OCI-LY7 (cell line): ENCODE data around the gene HNRNPR. TPM values are rescaled to one million over a fixed set of nuclear protein-coding genes. Genes with fewer than 3 reads are reported as not detected.

Experiments used
- BruUV-seq: library from RNA; stranded (reverse); fragments of 400-500 nt; replicated peaks from 2 replicates; lab custom pipeline; 2021; lab: Mats Ljungman, UMichigan
- CTCF ChIA-PET: fragments of 300-600 bp; sonication (Branson Sonifier 250); formaldehyde crosslinking; loops from one replicate; lab custom pipeline; 2022; ENCODE audit warnings: antibody characterized with exemption; ENCODE audit not compliant: unreplicated experiment; lab: Charles Lee
- POLR2A ChIA-PET: fragments of 300-600 bp; sonication (Branson Sonifier 250); formaldehyde crosslinking; loops from one replicate; lab custom pipeline; 2022; ENCODE audit warnings: antibody characterized with exemption; lab: Charles Lee
- DNase-seq: peaks from one replicate; pipeline ENCODE4 v3.0.0-alpha.2; 2015; ENCODE audit warnings: low spot score
- H2AFZ ChIP-seq: fragments of 200-600 bp; sonication (generic), shearing (Covaris generic); 2 replicates; pipeline ENCODE4 v1.6.1; 2014; ENCODE audit warnings: mild to moderate bottlenecking, antibody characterized with exemption, low read length, moderate library complexity
- H3K27ac ChIP-seq: fragments of 200-600 bp; sonication (generic); 2 replicates; pipeline ENCODE4 v1.5.1; 2014; ENCODE audit warnings: mixed run types, low read depth, mild to moderate bottlenecking, moderate library complexity, low read length, inconsistent platforms; ENCODE audit not compliant: poor library complexity, severe bottlenecking
- H3K36me3 ChIP-seq: fragments of 200-600 bp; sonication (generic); 2 replicates; pipeline ENCODE4 v1.6.1; 2014; ENCODE audit warnings: mild to moderate bottlenecking, antibody characterized with exemption, low read length, moderate library complexity, mixed read lengths; ENCODE audit not compliant: insufficient read depth
- H3K4me1 ChIP-seq: fragments of 200-600 bp; sonication (generic); 2 replicates; pipeline ENCODE4 v1.5.1; 2014; ENCODE audit warnings: mild to moderate bottlenecking, low read length; ENCODE audit not compliant: insufficient read depth, poor library complexity, severe bottlenecking
- H3K4me2 ChIP-seq: fragments of 200-600 bp; sonication (generic); 2 replicates; pipeline ENCODE4 v1.6.1; 2014; ENCODE audit warnings: mild to moderate bottlenecking, low read length
- H3K4me3 ChIP-seq: fragments of 200-600 bp; sonication (generic); 2 replicates; pipeline ENCODE4 v1.5.1; 2014; ENCODE audit warnings: mild to moderate bottlenecking, low read depth, low read length; ENCODE audit not compliant: poor library complexity, severe bottlenecking
- H3K79me2 ChIP-seq: fragments of 200-600 bp; sonication (generic); 2 replicates; pipeline ENCODE4 v1.6.1; 2016; ENCODE audit warnings: low read depth, mild to moderate bottlenecking, low read length, moderate library complexity, mixed read lengths; ENCODE audit not compliant: insufficient read depth
- H3K9me2 ChIP-seq: fragments of 200-600 bp; sonication (generic); 2 replicates; pipeline ENCODE4 v1.6.1; 2016; ENCODE audit warnings: mild to moderate bottlenecking, low read length, mixed read lengths; ENCODE audit not compliant: insufficient read depth
- H3K9me3 ChIP-seq: fragments of 200-600 bp; sonication (generic); 2 replicates; pipeline ENCODE4 v1.6.1; 2014; ENCODE audit warnings: mild to moderate bottlenecking, mixed run types, low read length, mixed read lengths
- H4K20me1 ChIP-seq: fragments of 200-600 bp; sonication (generic); 2 replicates; pipeline ENCODE4 v1.6.1; 2014; ENCODE audit warnings: mild to moderate bottlenecking, antibody characterized with exemption, low read length, moderate library complexity, mixed read lengths; ENCODE audit not compliant: insufficient read depth
- EZH2phosphoT487 ChIP-seq: fragments of 200-600 bp; sonication (generic); IDR thresholded peaks from 2 replicates; pipeline ENCODE4 v1.6.1; 2018; ENCODE audit warnings: low read depth, borderline replicate concordance, mild to moderate bottlenecking, mixed run types, antibody characterized with exemption, low read length, moderate library complexity, mixed read lengths
- intact Hi-C: fragments of 100-400 bp; cut with micrococcal nuclease; formaldehyde crosslinking; loops from one replicate; pipeline ENCODE4 v1.10.0; 2022; ENCODE audit not compliant: unreplicated experiment
- total RNA-seq, 2 experiments: library from RNA; depleted of rRNA in 1 of 2; stranded (reverse); fragments of >200 nt in 1 of 2; shearing (Covaris generic) in 1 of 2; gene quantifications; 2 replicates each; pipeline ENCODE4 v1.2.3, GENCODE V29; 2014 to 2022
- TF ChIP-seq, protein P1 (sequence below): fragments of 200-600 bp; sonication (generic); conservative IDR thresholded peaks from 2 replicates; pipeline ENCODE4 v1.5.1; 2014; ENCODE audit warnings: mild to moderate bottlenecking, antibody characterized with exemption, low read length, moderate library complexity, mixed read lengths

HNRNPR gene
- total RNA-seq, 2 experiments from 2014 or later = 193 to 282 TPM

DNA sequence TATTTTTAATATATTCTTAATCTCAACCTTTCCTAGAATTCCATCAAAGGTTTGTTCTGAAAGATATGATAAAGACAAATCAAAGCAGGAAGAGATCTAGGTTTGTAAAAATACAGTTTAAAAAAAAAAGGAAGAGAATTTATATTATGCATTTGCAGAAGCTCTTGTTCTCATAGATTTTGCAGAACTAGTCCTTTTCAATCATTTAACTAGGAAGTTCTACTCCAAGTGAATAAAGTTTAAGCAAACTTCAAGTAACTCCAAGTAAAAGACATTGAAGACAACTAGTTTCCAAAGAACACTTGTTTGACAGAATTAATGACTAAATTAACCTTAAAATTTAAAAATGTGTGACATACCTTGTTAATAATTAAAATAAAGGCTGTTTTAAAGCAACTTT is 55.9 kb downstream of the HNRNPR start:
- CTCF ChIA-PET = no interaction called here
- POLR2A ChIA-PET = no interaction called here

DNA sequence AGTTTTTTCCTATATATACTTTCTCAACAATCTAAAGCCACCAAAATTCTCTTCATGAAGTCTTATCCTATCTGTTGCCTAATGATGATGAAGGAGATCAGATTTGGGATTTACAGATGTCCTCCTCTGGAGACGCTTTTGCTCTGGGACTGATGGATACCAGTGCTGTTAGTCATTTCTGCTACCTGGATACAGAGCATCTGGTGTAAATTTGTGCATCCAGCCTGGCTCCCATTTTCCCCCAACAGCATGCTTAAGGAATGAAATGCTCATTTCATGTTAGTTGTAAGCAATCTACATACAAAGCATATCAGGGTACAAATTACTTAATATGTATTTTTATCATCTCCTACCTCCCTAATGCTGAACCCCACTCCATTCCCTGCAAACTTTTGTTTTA is 57.7 kb downstream of the HNRNPR start:
- Histone ChIP-seq H3K4me1 (no peaks in the 10 kb centered on the region), H3K4me3 (no peak overlapping the region), H3K27ac (no peak overlapping the region), H3K4me2 (no peak overlapping the region), H4K20me1 (no peaks in the 10 kb centered on the region), H3K79me2 (no peaks in the 10 kb centered on the region), H3K9me2 (no peaks in the 10 kb centered on the region), H2AFZ (no peak overlapping the region), H3K9me3 (no peaks in the 10 kb centered on the region), H3K36me3 (peaks cover 85% of the 10 kb centered on the region)
- TF ChIP-seq, protein P1, sequence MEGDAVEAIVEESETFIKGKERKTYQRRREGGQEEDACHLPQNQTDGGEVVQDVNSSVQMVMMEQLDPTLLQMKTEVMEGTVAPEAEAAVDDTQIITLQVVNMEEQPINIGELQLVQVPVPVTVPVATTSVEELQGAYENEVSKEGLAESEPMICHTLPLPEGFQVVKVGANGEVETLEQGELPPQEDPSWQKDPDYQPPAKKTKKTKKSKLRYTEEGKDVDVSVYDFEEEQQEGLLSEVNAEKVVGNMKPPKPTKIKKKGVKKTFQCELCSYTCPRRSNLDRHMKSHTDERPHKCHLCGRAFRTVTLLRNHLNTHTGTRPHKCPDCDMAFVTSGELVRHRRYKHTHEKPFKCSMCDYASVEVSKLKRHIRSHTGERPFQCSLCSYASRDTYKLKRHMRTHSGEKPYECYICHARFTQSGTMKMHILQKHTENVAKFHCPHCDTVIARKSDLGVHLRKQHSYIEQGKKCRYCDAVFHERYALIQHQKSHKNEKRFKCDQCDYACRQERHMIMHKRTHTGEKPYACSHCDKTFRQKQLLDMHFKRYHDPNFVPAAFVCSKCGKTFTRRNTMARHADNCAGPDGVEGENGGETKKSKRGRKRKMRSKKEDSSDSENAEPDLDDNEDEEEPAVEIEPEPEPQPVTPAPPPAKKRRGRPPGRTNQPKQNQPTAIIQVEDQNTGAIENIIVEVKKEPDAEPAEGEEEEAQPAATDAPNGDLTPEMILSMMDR = no peak
- ChIA-PET POLR2A (no interaction called here), CTCF (no interaction called here)
- DNase-seq = no peak
- no TSS peak for BruUV-seq
- intact Hi-C loops = no loop called here

More for the DNA sequence above, 55.9 kb downstream of the HNRNPR start:
- H3K9me3 ChIP-seq = no peaks in the 10 kb centered on the region
- H3K4me2 ChIP-seq = no peak overlapping the region
- no peak overlapping the region for H2AFZ ChIP-seq
- no peaks in the 10 kb centered on the region for H3K4me1 ChIP-seq
- H3K9me2 ChIP-seq = no peaks in the 10 kb centered on the region
- no peak overlapping the region for H3K27ac ChIP-seq
- no peaks in the 10 kb centered on the region; the same call in 1 of the 2 replicates for H4K20me1 ChIP-seq
- no peaks in the 10 kb centered on the region for H3K79me2 ChIP-seq
- no peak for TF ChIP-seq EZH2phosphoT487
- TF ChIP-seq, protein P1 = no peak
- H3K4me3 ChIP-seq = no peak overlapping the region
- BruUV-seq = no TSS peak
- intact Hi-C loops = no loop called here
- H3K36me3 ChIP-seq = peaks cover 79% of the 10 kb centered on the region
- no peak for DNase-seq

DNA sequence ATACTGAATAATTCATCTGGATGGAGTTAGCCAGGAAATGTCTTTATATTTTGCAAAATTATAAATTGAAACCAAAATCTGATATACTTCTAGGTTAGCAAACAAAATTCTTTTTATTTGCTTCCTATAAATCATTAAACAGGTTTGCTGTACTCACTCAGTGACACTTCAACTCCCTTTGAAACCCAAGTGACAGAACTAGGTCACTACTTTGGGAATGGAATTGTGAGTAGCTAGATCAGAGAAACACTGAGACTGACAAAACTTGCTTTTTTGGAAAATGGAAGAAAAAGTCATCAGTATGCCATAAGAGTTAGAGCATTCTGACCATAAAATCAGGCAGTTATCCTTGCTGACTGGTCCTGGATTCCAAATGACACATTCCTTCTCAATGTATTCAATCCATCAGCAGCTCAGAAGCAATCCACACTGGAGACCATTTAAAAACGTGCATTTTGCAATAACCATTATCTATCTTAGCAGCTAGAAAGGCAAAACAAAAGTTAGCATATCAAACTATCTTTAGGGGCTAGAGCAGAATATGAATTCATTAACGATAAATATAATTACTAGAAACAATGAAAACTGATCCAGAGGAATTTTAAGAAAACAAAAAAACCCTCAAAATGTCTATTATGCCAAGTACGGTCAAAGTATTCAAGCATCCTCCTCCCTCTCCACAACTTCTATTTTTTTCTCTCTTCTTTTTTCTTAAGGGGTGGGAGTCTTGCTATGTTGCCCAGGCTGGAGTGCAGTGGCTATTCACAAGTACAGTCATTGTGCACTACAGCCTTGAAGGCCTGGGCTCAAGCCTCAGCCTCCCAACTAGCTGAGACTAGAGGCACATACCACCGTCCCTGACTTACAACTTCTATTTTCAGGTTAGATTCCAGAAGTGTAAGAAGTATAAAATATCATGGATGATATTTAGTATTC is 60.1 kb downstream of the HNRNPR start:
- no peak for DNase-seq
- Histone ChIP-seq H3K9me3 (no peaks in the 10 kb centered on the region), H3K79me2 (no peaks in the 10 kb centered on the region), H3K9me2 (no peaks in the 10 kb centered on the region), H3K36me3 (peaks cover 98% of the 10 kb centered on the region), H3K4me3 (no peak overlapping the region), H4K20me1 (no peaks in the 10 kb centered on the region), H2AFZ (no peak overlapping the region), H3K27ac (no peak overlapping the region), H3K4me2 (no peak overlapping the region), H3K4me1 (no peaks in the 10 kb centered on the region)
- TF ChIP-seq, protein P1 = no peak
- no peak for TF ChIP-seq EZH2phosphoT487
- BruUV-seq = no TSS peak
- intact Hi-C loops = no loop called here
- ChIA-PET POLR2A (interaction anchor here (0.6 kb wide), 1 partner anchor 1006 kb away, joined by 4 read pairs; no protein-coding TSS in a partner anchor), CTCF (no interaction called here)
